ENCODE results near the gene OR14A2.
"Not testable (repeated sequence)": the region's sequence is repeated elsewhere in the genome, so short reads cannot be mapped to it uniquely, and the experiment has no call there.

GRCh38 chr1:247742215-247742760, 5.7 kb downstream of the OR14A2 start:
- not testable (repeated sequence) for TF ChIP-seq CTCF, EP300, POLR2AphosphoS5 (IDR thresholded peaks at IDR 0.05)

Data from sigmoid colon (tissue), 4 donors.